ENCODE data around the gene ZNF512B.
A peak's percentile ranks its signal among the peaks of the same experiment; 100 is the strongest.

The ZNF512B gene

GRCh38 chr20:63950701-63951397, 18.9 kb downstream of the ZNF512B start:
- Histone ChIP-seq H3F3A (ENCODE audit: insufficient read depth, low read length) (no peaks in the 10 kb centered on the region), H3K4me1 (ENCODE audit: insufficient read depth, low read length, severe bottlenecking) (peaks cover 56% of the 10 kb centered on the region), H4K20me1 (ENCODE audit: insufficient read depth, low read length) (no peaks in the 10 kb centered on the region), H3K36me3 (ENCODE audit: insufficient read depth, low read length) (no peaks in the 10 kb centered on the region; the same call in 1 of the 2 replicates), H3K27ac (ENCODE audit: low read depth, low read length, poor library complexity, severe bottlenecking) (peak overlapping the region; percentile 78), H3K9ac (ENCODE audit: low read length) (no peak overlapping the region), H3K79me2 (ENCODE audit: insufficient read depth, low read length) (no peaks in the 10 kb centered on the region), H3K9me2 (ENCODE audit: low read depth, low read length) (no peaks in the 10 kb centered on the region), H2AFZ (ENCODE audit: low read length) (no peak overlapping the region), H3K4me3 (ENCODE audit: low read depth, low read length, poor library complexity, severe bottlenecking) (no peak overlapping the region), H3K4me2 (ENCODE audit: low read length) (no peak overlapping the region), H3K9me3 (ENCODE audit: low read length) (no peaks in the 10 kb centered on the region), H3K27me3 (ENCODE audit: insufficient read depth, low read length) (no peaks in the 10 kb centered on the region)
- TF ChIP-seq EZH2 (IDR thresholded peaks at IDR 0.05; ENCODE audit: borderline replicate concordance, low read length) (no peak), CTCF (IDR thresholded peaks at IDR 0.05; ENCODE audit: low read length) (no peak)

- Histone ChIP-seq H3F3A (ENCODE audit: insufficient read depth, low read length) (no peaks in the 10 kb centered on the region), H3K4me3 (ENCODE audit: low read depth, low read length, poor library complexity, severe bottlenecking) (no peak overlapping the region), H3K27me3 (ENCODE audit: insufficient read depth, low read length) (no peaks in the 10 kb centered on the region), H3K4me2 (ENCODE audit: low read length) (no peak overlapping the region), H3K36me3 (ENCODE audit: insufficient read depth, low read length) (peaks cover 26% of the 10 kb centered on the region), H3K79me2 (ENCODE audit: insufficient read depth, low read length) (no peaks in the 10 kb centered on the region), H3K9me2 (ENCODE audit: low read depth, low read length) (no peaks in the 10 kb centered on the region), H3K9me3 (ENCODE audit: low read length) (no peaks in the 10 kb centered on the region), H3K9ac (ENCODE audit: low read length) (no peak overlapping the region), H4K20me1 (ENCODE audit: insufficient read depth, low read length) (no peaks in the 10 kb centered on the region), H3K27ac (ENCODE audit: low read depth, low read length, poor library complexity, severe bottlenecking) (no peak overlapping the region), H3K4me1 (ENCODE audit: insufficient read depth, low read length, severe bottlenecking) (peaks cover 34% of the 10 kb centered on the region), H2AFZ (ENCODE audit: low read length) (no peak overlapping the region)
- no peak for TF ChIP-seq CTCF (IDR thresholded peaks at IDR 0.05; ENCODE audit: low read length)
- TF ChIP-seq EZH2 (IDR thresholded peaks at IDR 0.05; ENCODE audit: borderline replicate concordance, low read length), result no peak
Observed at GRCh38 chr20:63947638-63948456, 21.9 kb downstream of the ZNF512B start.

GRCh38 chr20:63946986-63947637, 22.6 kb downstream of the ZNF512B start:
- Histone ChIP-seq H3K79me2 (ENCODE audit: insufficient read depth, low read length) (no peaks in the 10 kb centered on the region), H3F3A (ENCODE audit: insufficient read depth, low read length) (no peaks in the 10 kb centered on the region), H3K9me2 (ENCODE audit: low read depth, low read length) (no peaks in the 10 kb centered on the region), H3K36me3 (ENCODE audit: insufficient read depth, low read length) (peaks cover 29% of the 10 kb centered on the region), H3K9ac (ENCODE audit: low read length) (no peak overlapping the region), H2AFZ (ENCODE audit: low read length) (no peak overlapping the region), H3K9me3 (ENCODE audit: low read length) (no peaks in the 10 kb centered on the region), H4K20me1 (ENCODE audit: insufficient read depth, low read length) (no peaks in the 10 kb centered on the region), H3K27me3 (ENCODE audit: insufficient read depth, low read length) (no peaks in the 10 kb centered on the region), H3K4me2 (ENCODE audit: low read length) (no peak overlapping the region), H3K27ac (ENCODE audit: low read depth, low read length, poor library complexity, severe bottlenecking) (no peak overlapping the region), H3K4me1 (ENCODE audit: insufficient read depth, low read length, severe bottlenecking) (peaks cover 40% of the 10 kb centered on the region), H3K4me3 (ENCODE audit: low read depth, low read length, poor library complexity, severe bottlenecking) (no peak overlapping the region)
- no peak for TF ChIP-seq EZH2 (IDR thresholded peaks at IDR 0.05; ENCODE audit: borderline replicate concordance, low read length)
- no peak for TF ChIP-seq CTCF (IDR thresholded peaks at IDR 0.05; ENCODE audit: low read length)

Measured in OCI-LY1 (cell line).